Epithelial cell of proximal tubule (primary cell): Measurements from ENCODE around the gene SNX27. TPM values are rescaled to one million over a fixed set of nuclear protein-coding genes. Genes with fewer than 3 reads are reported as not detected.
"Not testable (repeated sequence)": the region's sequence is repeated elsewhere in the genome, so short reads cannot be mapped to it uniquely, and the experiment has no call there.

Experiments used
- DNase-seq: peaks from one replicate; pipeline ENCODE4 v3.0.0-alpha.2; 2011; ENCODE audit warnings: low read depth
- H3K4me3 ChIP-seq: 2 replicates; pipeline ENCODE4 v1.5.1; 2011; ENCODE audit warnings: low read depth, mild to moderate bottlenecking, low read length
- total RNA-seq: library from RNA; depleted of rRNA; stranded (reverse); fragments of >200 nt; gene quantifications from 2 replicates; pipeline ENCODE4 v1.2.3, GENCODE V29; 2015
- TF ChIP-seq, protein P1 (sequence below): conservative IDR thresholded peaks from 2 replicates; pipeline ENCODE4 v1.5.1; 2012; ENCODE audit warnings: low read depth, mild to moderate bottlenecking, low read length

SNX27 gene
- total RNA-seq, 1 donor from 2014 or later, result 13.2 TPM

- no peak for DNase-seq
- H3K4me3 ChIP-seq, result no peak overlapping the region
- TF ChIP-seq, protein P1, sequence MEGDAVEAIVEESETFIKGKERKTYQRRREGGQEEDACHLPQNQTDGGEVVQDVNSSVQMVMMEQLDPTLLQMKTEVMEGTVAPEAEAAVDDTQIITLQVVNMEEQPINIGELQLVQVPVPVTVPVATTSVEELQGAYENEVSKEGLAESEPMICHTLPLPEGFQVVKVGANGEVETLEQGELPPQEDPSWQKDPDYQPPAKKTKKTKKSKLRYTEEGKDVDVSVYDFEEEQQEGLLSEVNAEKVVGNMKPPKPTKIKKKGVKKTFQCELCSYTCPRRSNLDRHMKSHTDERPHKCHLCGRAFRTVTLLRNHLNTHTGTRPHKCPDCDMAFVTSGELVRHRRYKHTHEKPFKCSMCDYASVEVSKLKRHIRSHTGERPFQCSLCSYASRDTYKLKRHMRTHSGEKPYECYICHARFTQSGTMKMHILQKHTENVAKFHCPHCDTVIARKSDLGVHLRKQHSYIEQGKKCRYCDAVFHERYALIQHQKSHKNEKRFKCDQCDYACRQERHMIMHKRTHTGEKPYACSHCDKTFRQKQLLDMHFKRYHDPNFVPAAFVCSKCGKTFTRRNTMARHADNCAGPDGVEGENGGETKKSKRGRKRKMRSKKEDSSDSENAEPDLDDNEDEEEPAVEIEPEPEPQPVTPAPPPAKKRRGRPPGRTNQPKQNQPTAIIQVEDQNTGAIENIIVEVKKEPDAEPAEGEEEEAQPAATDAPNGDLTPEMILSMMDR, result no peak
Measured at GRCh38 chr1:151723726-151724370, 112.0 kb downstream of the SNX27 start.

GRCh38 chr1:151728151-151729054 lies 116.6 kb downstream of the SNX27 start:
- DNase-seq, result no peak
- no peak overlapping the region for H3K4me3 ChIP-seq
- TF ChIP-seq, protein P1, result no peak

DNA sequence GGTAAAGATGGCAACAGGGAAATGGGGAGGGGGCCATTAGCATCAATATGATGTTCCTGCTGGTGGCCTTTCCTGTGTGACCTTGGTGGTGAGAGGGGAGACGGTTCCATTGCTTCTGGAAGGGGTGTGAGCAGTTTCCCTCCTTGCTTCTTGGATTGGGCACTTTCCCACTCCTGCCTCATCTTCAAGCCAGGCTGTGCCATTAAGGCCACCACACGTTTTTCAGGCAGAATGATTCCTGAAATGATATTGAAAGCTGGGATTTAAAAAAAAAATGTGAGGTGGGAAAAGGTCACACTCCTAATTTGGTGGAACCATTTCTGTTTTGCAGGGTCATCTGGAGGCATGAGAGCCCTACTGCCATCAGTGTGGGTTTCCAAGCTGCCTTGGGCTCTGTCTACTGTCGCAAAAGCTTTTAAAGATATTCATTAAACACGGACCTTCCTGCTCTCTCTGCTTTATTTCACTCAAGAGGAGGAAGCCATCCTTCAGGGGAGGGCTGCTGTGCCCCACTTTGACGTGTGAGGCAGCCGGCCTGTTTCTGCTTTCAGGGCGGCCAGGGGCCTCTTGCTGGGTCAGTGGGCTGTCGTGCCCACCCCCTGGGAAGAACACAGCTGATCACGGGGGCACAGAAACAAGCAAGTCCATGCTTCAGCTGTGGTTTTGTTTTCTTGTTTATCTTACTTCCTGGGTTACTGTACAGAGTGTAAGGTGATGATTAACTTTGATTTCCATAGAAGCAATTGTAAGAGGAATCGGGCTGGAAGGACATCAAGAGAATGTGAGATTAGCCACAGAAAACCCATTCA lies 117.5 kb downstream of the SNX27 start:
- no peak overlapping the region for H3K4me3 ChIP-seq
- DNase-seq, result peak; percentile 22
- TF ChIP-seq, protein P1, result no peak

- TF ChIP-seq, protein P1, result no peak
- no peak overlapping the region for H3K4me3 ChIP-seq
- no peak for DNase-seq
Measured at GRCh38 chr1:151729966-151730291, 118.1 kb downstream of the SNX27 start.

- no peak overlapping the region for H3K4me3 ChIP-seq
- no peak for DNase-seq
- TF ChIP-seq, protein P1, result no peak
Measured at GRCh38 chr1:151733126-151733525, 121.3 kb downstream of the SNX27 start.

GRCh38 chr1:151733995-151734394 lies 122.1 kb downstream of the SNX27 start:
- DNase-seq, H3K4me3 ChIP-seq: not testable (repeated sequence)

DNA sequence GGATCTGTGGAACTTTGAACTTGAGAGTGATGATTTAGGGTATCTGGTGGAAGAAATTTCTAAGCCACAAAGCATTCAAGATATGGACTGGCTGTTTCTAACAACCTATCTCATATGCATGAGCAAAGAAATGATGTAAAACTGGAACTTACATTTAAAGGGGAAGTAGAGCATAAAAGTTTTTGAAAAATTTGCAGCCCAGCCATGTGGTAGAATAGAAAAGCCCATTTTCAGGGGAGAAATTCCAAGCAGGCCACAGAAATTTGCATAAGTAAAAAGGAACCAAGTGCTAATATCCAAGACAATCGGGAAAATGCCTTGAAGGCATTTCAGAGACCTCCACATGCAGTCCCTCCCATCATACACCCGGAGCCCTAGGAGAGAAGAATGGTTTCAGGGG lies 125.2 kb downstream of the SNX27 start:
- no peak for DNase-seq
- no peak overlapping the region for H3K4me3 ChIP-seq
- TF ChIP-seq, protein P1, result no peak
